H1 (cell line): Measurements from ENCODE around the gene RBMS1. TPM values are rescaled to one million over a fixed set of nuclear protein-coding genes. Genes with fewer than 3 reads are reported as not detected.

Source experiments
- CTCF ChIA-PET: fragments of 300-600 bp; sonication (Branson Sonifier 250); formaldehyde crosslinking; loops from one replicate; lab custom pipeline; 2021; ENCODE audit not compliant: partially characterized antibody; lab: Charles Lee
- POLR2A ChIA-PET: fragments of 300-600 bp; sonication (Branson Sonifier 250); formaldehyde crosslinking; loops from one replicate; lab custom pipeline; 2021; ENCODE audit warnings: inconsistent platforms; ENCODE audit not compliant: partially characterized antibody; lab: Charles Lee
- DNase-seq, 2 experiments: peaks; one replicate each; pipeline versions ENCODE4 v3.0.0 to v3.0.0-alpha.2; 2010 to 2022; ENCODE audit warnings: low spot score in 2 of 2, low read depth in 1 of 2, mixed read lengths in 1 of 2
- FAIRE-seq: peaks from 2 replicates; lab custom pipeline; 2011; peaks lifted over from hg19 to GRCh38; lab: Jason Lieb, UNC
- H2AFZ ChIP-seq: 2 replicates; pipeline ENCODE4 v1.8.1; 2012; ENCODE audit warnings: low read length, inconsistent platforms
- H2AK5ac ChIP-seq: 2 replicates; pipeline ENCODE4 v1.6.1; 2013; ENCODE audit warnings: low read depth, low read length
- H2BK120ac ChIP-seq: replicated peaks from 2 replicates; pipeline ENCODE3; 2013; ENCODE audit warnings: low read depth, low read length, inconsistent platforms
- H2BK12ac ChIP-seq: 2 replicates; pipeline ENCODE4 v1.6.1; 2013; ENCODE audit warnings: low read depth, low read length
- H2BK15ac ChIP-seq: 2 replicates; pipeline ENCODE4 v1.6.1; 2013; ENCODE audit warnings: low read length
- H2BK20ac ChIP-seq: 2 replicates; pipeline ENCODE4 v1.6.1; 2013; ENCODE audit warnings: low read length
- H2BK5ac ChIP-seq: 2 replicates; pipeline ENCODE4 v1.6.1; 2013; ENCODE audit warnings: low read depth, low read length
- H3K14ac ChIP-seq: 2 replicates; pipeline ENCODE4 v1.6.1; 2013; ENCODE audit warnings: inconsistent platforms; ENCODE audit not compliant: insufficient read length
- H3K18ac ChIP-seq: 2 replicates; pipeline ENCODE4 v1.6.1; 2013; ENCODE audit warnings: low read length; ENCODE audit errors: extremely low read depth
- H3K23ac ChIP-seq: 2 replicates; pipeline ENCODE4 v1.6.1; 2013; ENCODE audit warnings: inconsistent platforms; ENCODE audit not compliant: insufficient read length
- H3K23me2 ChIP-seq: 2 replicates; pipeline ENCODE4 v1.6.1; 2013; ENCODE audit warnings: low read depth, low read length
- H3K27ac ChIP-seq: 2 replicates; pipeline ENCODE4 v1.6.1; 2011; ENCODE audit warnings: low read depth, low read length, inconsistent platforms
- H3K27me3 ChIP-seq, 4 experiments: replicated peaks in 1 of 4; 1 replicate in 1 of 4; 2 replicates in 3 of 4; pipeline versions ENCODE4 v1.6.1 to v1.8.1; 2011 to 2013; ENCODE audit warnings: low read length in 3 of 4, mild to moderate bottlenecking in 3 of 4, inconsistent platforms in 2 of 4, mixed read lengths in 2 of 4, moderate library complexity in 1 of 4; ENCODE audit not compliant: control insufficient read depth in 3 of 4, insufficient read depth in 3 of 4; ENCODE audit errors: extremely low read depth in 1 of 4
- H3K36me3 ChIP-seq, 4 experiments: 2 replicates each; pipeline versions ENCODE4 v1.6.1 to v1.8.1; 2011 to 2013; ENCODE audit warnings: mild to moderate bottlenecking in 4 of 4, low read length in 3 of 4, moderate library complexity in 2 of 4, control low read depth in 1 of 4, inconsistent platforms in 1 of 4; ENCODE audit not compliant: insufficient read depth in 4 of 4, control insufficient read depth in 2 of 4
- H3K4ac ChIP-seq: replicated peaks from 2 replicates; pipeline ENCODE3; 2013; ENCODE audit warnings: low read length, low read depth, mixed read lengths, inconsistent platforms; ENCODE audit not compliant: insufficient read length
- H3K4me1 ChIP-seq, 4 experiments: replicated peaks in 1 of 4; 1 replicate in 1 of 4; 2 replicates in 3 of 4; pipeline versions ENCODE4 v1.6.1 to v1.8.1; 2011 to 2013; ENCODE audit warnings: low read length in 3 of 4, inconsistent platforms in 2 of 4, mixed read lengths in 1 of 4; ENCODE audit not compliant: insufficient read depth in 4 of 4, control insufficient read depth in 3 of 4
- H3K4me2 ChIP-seq, 2 experiments: 2 replicates each; pipeline versions ENCODE4 v1.6.1 to v1.8.1; 2011 to 2013; ENCODE audit warnings: low read depth in 2 of 2, low read length in 2 of 2, control low read depth in 1 of 2, inconsistent platforms in 1 of 2, mild to moderate bottlenecking in 1 of 2; ENCODE audit not compliant: insufficient read depth in 1 of 2
- H3K4me3 ChIP-seq, 4 experiments: fragments of 200-600, 300-600 bp in 1 of 4; sonication (generic), shearing (Covaris generic), sonication (Bioruptor Twin) in 1 of 4; 2 replicates each; pipeline versions ENCODE4 v1.5.1 to v1.8.1; 2011 to 2016; ENCODE audit warnings: low read length in 4 of 4, low read depth in 3 of 4, control low read depth in 2 of 4, inconsistent platforms in 2 of 4, mild to moderate bottlenecking in 2 of 4, mixed read lengths in 1 of 4, moderate library complexity in 1 of 4; ENCODE audit not compliant: insufficient read depth in 2 of 4; ENCODE audit errors: extremely low read depth in 1 of 4
- H3K56ac ChIP-seq: replicated peaks from 2 replicates; pipeline ENCODE3; 2013; ENCODE audit warnings: low read depth, mild to moderate bottlenecking, mixed read lengths, low read length, inconsistent platforms; ENCODE audit not compliant: insufficient read length
- H3K79me1 ChIP-seq: 2 replicates; pipeline ENCODE4 v1.6.1; 2013; ENCODE audit warnings: low read depth, low read length, control low read depth
- H3K79me2 ChIP-seq, 2 experiments: 2 replicates each; pipeline versions ENCODE4 v1.6.1 to v1.8.1; 2012 to 2013; ENCODE audit warnings: low read length in 2 of 2, mild to moderate bottlenecking in 2 of 2, inconsistent platforms in 1 of 2; ENCODE audit not compliant: insufficient read depth in 2 of 2, control insufficient read depth in 1 of 2
- H3K9ac ChIP-seq, 4 experiments: replicated peaks in 1 of 4; 1 replicate in 1 of 4; 2 replicates in 3 of 4; pipeline versions ENCODE4 v1.6.1 to v1.8.1; 2011 to 2013; ENCODE audit warnings: low read depth in 3 of 4, low read length in 3 of 4, control low read depth in 2 of 4, mild to moderate bottlenecking in 2 of 4, moderate library complexity in 2 of 4, inconsistent platforms in 1 of 4; ENCODE audit errors: extremely low read depth in 1 of 4
- H3K9me3 ChIP-seq, 2 experiments: 2 replicates each; pipeline versions ENCODE4 v1.6.1 to v1.8.1; 2012 to 2013; ENCODE audit warnings: mild to moderate bottlenecking in 2 of 2, moderate library complexity in 2 of 2, control low read depth in 1 of 2, inconsistent platforms in 1 of 2, low read depth in 1 of 2, low read length in 1 of 2, mixed read lengths in 1 of 2; ENCODE audit not compliant: insufficient read depth in 2 of 2
- H4K20me1 ChIP-seq, 2 experiments: replicated peaks in 1 of 2; 2 replicates each; pipeline versions ENCODE3 to v1.8.1; 2011 to 2013; ENCODE audit warnings: inconsistent platforms in 2 of 2, low read length in 2 of 2, mild to moderate bottlenecking in 1 of 2; ENCODE audit not compliant: insufficient read depth in 2 of 2, control insufficient read depth in 1 of 2
- H4K5ac ChIP-seq: 2 replicates; pipeline ENCODE4 v1.6.1; 2013; ENCODE audit warnings: low read length, low read depth, mixed read lengths, inconsistent platforms; ENCODE audit not compliant: insufficient read length
- H4K8ac ChIP-seq: 2 replicates; pipeline ENCODE4 v1.8.0; 2013; ENCODE audit warnings: mild to moderate bottlenecking, moderate library complexity, low read length, inconsistent platforms; ENCODE audit not compliant: insufficient read depth; ENCODE audit errors: extremely low read depth
- H4K91ac ChIP-seq: replicated peaks from 2 replicates; pipeline ENCODE3; 2013; ENCODE audit warnings: low read length, mixed read lengths, inconsistent platforms; ENCODE audit not compliant: insufficient read length
- CHD1 ChIP-seq: IDR thresholded peaks from 2 replicates; pipeline ENCODE4 v1.6.1; 2012; ENCODE audit warnings: low read depth, low read length, improper control_type of control experiment
- FOSL1 ChIP-seq: IDR thresholded peaks from 2 replicates; pipeline ENCODE4 v1.6.1; 2011; ENCODE audit warnings: mild to moderate bottlenecking, low read depth, low read length, moderate library complexity; ENCODE audit not compliant: insufficient read depth
- SAP30 ChIP-seq: fragments of 300-600 bp; sonication (generic); IDR thresholded peaks from 2 replicates; pipeline ENCODE4 v1.7.1; 2012; ENCODE audit warnings: low read length, moderate library complexity, mild to moderate bottlenecking, inconsistent platforms; ENCODE audit not compliant: insufficient read depth, insufficient replicate concordance
- polyA plus RNA-seq, 7 experiments: library from polyadenylated mRNA; depleted of rRNA in 3 of 7; stranded (reverse) in 5 of 7; unstranded in 2 of 7; fragments of >200 nt in 5 of 7; fragments of 200-250 nt in 2 of 7; gene quantifications; 1 replicate in 5 of 7; 2 replicates in 1 of 7; 4 replicates in 1 of 7; pipeline versions ENCODE4 v1.2.1 to v1.2.3, GENCODE V29; 2011 to 2013; ENCODE audit warnings: missing spikeins in 2 of 7, mixed read lengths in 2 of 7
- total RNA-seq: library from RNA; stranded (reverse); fragmentation: NEBNext Ultra II Directional; extraction: Animal tissue kit (Norgen Biotek cat#: 25700); gene quantifications from 2 replicates; pipeline ENCODE4 v1.2.1, GENCODE V29; 2021
- TF ChIP-seq, protein P1 (sequence below): IDR thresholded peaks from 2 replicates; pipeline ENCODE4 v1.6.1; 2011; ENCODE audit warnings: low read depth, mild to moderate bottlenecking, low read length; ENCODE audit not compliant: insufficient read depth

Gene RBMS1
- total and polyA plus RNA-seq, 2 of the 8 experiments (the other 6 are each of a cell fraction or from before 2014, with no cell fraction given): 53.7 to 60.0 TPM

DNA sequence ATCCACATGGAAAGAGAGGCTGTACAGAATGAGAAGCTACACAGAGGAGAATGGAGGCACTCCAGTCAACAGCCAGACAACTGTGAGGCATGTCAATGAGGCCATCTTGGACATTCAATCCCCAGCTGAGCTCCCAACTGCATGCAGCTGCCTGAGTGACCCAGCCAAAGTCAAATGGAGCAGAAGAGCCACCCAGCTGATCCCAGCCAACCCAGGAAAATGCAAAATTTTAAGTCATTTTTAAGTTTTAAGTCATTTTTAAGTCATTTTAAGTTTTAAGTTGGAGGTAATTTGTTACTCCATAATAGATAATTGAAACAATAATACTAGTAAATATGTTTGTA is 63.6 kb downstream of the RBMS1 start:
- H3K4ac ChIP-seq: no peak overlapping the region
- FAIRE-seq: no peak

More for the DNA sequence above, 63.6 kb downstream of the RBMS1 start:
- DNase-seq: no peak
- Histone ChIP-seq H3K56ac (no peak overlapping the region), H3K4me3 (no peak overlapping the region), H3K14ac (no peak overlapping the region), H3K36me3 (peaks cover 0 to 12% (median 4%) of the 10 kb centered on the region in 4 experiments; a peak in 3 of 8 replicates), H2AK5ac (no peak overlapping the region), H2BK15ac (no peak overlapping the region), H3K79me2 (peaks cover 0 to 4% of the 10 kb centered on the region in 2 experiments; a peak in 2 of 4 replicates), H3K9me3 (peaks cover 0 to 5% of the 10 kb centered on the region in 2 experiments; a peak in 1 of 4 replicates), H3K27ac (no peak overlapping the region), H2BK20ac (no peak overlapping the region), H4K20me1 (no peaks in the 10 kb centered on the region), H3K27me3 (no peaks in the 10 kb centered on the region), H4K5ac (no peak overlapping the region), H2BK12ac (no peak overlapping the region), H3K23me2 (no peaks in the 10 kb centered on the region), H4K91ac (no peak overlapping the region), H3K4me1 (peaks cover 0 to 4% (median 2%) of the 10 kb centered on the region in 4 experiments; a peak in 2 of 7 replicates), H3K9ac (no peak overlapping the region; a peak in 2 of 7 replicates), H2BK120ac (no peak overlapping the region), H3K18ac (no peak overlapping the region), H3K23ac (no peak overlapping the region), H2AFZ (no peak overlapping the region), H3K4me2 (no peak overlapping the region), H4K8ac (no peak overlapping the region), H2BK5ac (no peak overlapping the region)
- CTCF ChIA-PET: interaction anchor here (0.6 to 5.1 kb wide), 21 partner anchors 8 to 565 kb away, joined by 3 to 38 read pairs (median 4); no protein-coding TSS in a partner anchor
- POLR2A ChIA-PET: interaction anchor here (1.5 kb wide), 1 partner anchor 16 kb away, joined by 4 read pairs; no protein-coding TSS in a partner anchor
- TF ChIP-seq SAP30 (no peak), FOSL1 (no peak), CHD1 (no peak)
- TF ChIP-seq, protein P1, sequence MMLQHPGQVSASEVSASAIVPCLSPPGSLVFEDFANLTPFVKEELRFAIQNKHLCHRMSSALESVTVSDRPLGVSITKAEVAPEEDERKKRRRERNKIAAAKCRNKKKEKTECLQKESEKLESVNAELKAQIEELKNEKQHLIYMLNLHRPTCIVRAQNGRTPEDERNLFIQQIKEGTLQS: no peak
- TF ChIP-seq, all 59 proteins: peak for 0
- H3K79me1 ChIP-seq: peaks cover 4% of the 10 kb centered on the region; the same call in 1 of the 2 replicates
